GM21515 (cell line): ENCODE data around the gene TMEM220.
"Not testable (repeated sequence)": the region's sequence is repeated elsewhere in the genome, so short reads cannot be mapped to it uniquely, and the experiment has no call there.

Experiments
- ATAC-seq: cut with Tn5 transposase; IDR thresholded peaks from one replicate; pipeline ENCODE4 v1.9.1; 2021; ENCODE audit not compliant: unreplicated experiment

The TMEM220 gene

DNA sequence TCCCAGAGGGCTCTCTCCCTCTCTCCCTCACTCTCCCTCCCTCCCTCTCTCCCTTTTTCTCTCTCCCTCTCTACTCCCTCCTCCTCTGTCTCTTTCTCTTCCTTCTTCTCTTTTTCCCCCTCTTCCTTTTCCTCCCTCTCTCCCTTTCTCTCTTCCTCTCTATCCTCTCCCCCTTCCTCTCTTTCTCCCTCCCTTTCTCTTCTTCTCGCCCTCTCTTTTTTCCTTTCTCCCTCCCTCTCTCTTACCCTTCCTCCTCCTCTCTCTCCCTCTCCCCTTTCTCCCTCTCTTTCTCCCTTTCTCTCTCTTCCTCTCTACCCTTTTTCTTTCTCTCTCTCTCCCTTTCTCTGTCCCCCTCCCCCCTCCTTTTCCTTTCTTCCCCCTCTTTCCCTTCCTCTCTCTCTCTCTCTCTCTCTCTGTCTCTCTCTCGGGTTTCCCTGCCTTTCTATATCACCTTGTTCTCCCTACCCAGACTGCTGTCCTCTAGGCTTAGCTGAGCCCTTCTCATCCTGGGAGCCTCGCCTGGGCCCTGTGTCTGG, 25.8 kb upstream of the TMEM220 start:
- ATAC-seq, result no peak

DNA sequence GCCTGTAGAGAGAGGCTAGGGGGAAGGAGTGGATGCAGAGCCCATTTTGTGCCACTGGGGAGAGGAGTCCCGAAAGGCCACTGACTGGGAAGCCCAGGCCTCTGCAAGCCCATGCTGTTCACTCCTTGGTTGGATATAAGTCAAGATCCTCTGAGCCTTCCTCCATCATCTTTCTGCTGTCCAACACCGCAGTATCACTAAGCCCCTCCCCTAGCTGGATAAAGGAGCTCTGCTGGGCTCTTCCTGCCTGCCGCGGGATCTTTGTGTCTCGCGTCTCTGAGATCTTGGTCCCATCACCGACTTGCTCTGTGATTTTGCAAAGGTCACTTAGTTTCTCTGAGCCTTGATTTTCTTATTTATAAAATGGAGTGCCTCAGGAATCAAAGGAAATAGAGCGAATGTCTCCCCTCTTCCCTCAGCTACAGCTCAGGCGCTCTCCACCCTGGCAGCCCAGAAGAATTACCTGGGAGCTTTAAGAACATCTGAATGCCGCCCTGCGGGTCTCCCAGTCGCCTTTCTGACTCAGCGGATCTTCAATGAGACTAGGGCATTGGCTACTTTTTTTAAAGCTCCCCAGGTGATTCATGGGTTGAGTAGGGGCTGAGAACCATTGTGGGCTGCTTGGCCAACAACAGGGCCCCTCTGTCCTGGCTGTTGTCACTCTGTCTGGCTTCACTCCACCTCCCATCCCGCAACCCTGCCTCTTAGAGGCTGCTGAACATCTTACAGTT, 25.2 kb upstream of the TMEM220 start:
- no peak for ATAC-seq

DNA sequence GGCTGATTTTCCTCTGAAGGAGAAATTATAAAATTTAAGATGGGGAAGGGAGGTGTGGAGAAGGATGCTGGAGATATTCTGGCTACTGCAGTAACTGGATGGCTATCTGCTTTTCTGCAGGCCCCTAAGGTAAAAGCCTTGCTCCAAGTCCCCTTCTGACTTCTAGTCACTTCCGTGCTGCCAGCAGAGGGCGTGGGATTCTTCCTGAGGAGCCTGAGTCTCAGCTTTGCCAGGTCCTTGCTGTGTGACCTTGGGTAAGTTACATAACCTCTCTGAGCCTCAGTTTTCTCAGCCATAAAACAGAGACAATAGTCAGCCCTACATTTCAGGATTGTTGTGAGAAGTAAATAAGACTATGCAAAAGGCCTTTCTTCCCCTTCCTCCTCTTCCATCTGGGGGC, 24.3 kb upstream of the TMEM220 start:
- no peak for ATAC-seq

DNA sequence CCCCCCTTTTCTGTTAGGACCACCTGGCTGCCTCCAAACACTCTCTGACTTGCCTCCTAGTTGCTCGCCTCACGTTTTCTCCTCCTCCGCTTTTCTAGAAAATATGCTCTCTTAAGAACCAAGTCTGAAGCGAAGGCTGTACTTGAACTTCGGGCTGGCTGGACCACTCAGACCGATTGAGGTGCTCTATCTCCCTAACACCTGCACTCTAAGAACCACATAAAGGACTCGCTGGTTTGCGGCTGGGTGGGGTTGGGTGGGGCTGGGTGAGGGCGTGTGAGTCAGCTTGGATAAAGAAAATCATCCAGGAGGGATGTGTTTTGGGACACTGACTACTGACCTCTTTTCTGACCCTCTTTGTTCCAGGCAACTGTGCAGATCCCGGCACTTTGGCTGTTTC, 22.9 kb upstream of the TMEM220 start:
- no peak for ATAC-seq

DNA sequence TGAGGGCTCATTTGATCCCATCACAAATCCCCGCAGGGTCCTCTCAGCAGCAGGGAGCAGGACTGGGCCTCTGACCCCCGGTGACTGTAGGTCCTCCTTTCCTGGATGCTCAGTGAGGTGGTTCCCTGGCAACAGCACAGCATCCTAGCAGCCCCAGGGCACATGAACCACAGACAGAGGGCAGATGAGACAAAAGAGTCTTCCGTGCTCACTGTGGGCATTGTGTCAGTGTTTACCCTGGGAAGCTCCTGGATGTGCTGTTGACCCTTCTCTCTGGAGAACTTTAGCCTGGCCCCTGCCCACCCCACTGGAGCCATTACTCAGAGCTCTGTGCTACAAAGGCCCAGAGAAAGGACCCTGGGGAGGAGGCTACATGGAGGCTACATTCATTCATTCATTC, 21.7 kb upstream of the TMEM220 start:
- ATAC-seq, result no peak

DNA sequence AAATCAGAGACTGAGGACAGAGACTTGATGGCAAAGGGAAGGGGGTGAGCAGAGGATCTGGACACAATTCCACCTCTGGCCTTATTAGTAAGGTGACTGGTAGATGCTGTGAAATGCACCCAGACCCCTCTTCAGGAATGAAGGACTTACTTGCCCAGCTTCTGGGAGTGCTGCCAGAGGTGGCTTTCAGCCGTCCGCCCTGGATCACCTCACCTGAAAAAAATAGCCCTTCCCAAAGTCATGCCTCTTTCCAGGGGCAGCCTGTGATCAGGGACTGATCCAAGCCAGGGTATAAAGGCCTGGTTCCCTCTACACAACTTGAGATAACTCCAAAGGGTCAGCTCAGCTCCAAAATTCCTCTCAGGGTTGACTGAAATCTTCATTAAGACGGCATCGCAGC, 20.4 kb upstream of the TMEM220 start:
- ATAC-seq, result no peak

DNA sequence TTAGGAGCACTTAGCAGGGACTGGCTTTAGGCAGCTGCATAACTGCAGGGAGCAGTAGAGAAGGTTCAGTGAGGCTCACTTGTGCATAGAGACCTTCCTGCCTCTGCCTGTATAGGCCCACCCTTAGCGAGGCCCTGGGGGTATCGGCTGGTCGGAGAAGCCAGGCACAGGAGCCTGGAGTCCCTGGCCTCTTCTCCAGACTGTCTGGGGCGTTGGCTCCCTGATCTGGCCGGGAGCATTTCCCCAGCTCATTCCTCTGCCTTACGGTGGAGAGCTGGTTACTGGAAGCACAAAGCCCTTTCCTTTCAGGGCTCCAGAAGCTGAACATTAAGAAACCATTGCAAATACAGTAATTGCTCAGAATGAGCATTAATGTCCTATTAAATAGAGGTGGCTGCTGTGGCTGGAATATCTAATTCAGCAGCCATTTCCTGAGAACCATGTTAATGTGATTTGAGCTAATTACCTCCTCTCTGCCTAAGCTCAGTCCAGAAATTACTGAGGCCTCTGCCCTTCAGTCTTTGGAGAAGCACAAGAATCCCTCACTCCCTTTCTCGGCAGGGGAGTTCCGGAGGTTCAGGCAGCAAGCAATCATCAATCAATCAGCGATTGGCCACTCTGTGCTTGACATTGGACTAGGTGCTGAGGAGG, 18.8 kb upstream of the TMEM220 start:
- no peak for ATAC-seq

DNA sequence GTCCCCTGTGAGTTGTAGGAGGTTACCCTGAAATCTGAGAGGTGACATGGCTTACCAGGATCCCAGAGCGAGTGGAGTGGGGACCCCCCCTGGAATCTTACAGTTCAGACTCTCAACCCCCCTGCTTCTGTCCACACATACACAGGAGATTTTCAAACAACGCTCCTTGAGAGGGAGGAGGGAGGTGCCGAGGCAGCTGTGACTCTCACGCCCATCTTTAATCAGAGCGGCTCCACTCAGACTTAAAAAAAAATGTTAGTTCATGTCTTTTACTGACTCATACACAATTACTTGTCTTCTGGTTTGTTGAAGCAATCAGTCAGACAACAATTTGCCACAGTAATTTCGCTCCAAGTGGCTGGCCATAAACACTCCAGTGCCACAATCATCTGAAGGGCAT, 15.4 kb upstream of the TMEM220 start:
- ATAC-seq, result no peak

DNA sequence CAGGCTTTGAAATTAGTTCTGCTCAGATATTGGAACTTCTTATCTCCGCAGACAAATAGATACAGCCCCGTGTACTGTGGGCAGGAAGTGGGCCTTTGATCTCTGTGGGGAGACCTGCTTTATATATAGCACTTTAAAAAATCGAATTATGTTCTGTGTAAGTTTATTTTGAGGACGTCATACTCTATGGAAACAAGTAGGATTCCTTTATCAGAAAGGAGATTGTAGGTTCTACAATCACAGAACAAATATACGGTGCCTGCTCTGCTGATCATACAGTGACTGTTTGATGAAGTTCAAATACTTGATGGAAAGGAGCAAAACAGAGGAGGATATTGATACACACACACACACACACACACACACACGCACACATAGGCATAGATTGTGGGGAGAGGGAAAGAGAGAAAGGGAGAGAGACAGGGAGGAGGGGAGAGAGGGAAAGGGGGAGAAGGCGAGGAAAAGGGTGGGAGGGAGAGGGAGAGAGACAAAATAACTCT, 14.7 kb upstream of the TMEM220 start:
- ATAC-seq, result no peak

DNA sequence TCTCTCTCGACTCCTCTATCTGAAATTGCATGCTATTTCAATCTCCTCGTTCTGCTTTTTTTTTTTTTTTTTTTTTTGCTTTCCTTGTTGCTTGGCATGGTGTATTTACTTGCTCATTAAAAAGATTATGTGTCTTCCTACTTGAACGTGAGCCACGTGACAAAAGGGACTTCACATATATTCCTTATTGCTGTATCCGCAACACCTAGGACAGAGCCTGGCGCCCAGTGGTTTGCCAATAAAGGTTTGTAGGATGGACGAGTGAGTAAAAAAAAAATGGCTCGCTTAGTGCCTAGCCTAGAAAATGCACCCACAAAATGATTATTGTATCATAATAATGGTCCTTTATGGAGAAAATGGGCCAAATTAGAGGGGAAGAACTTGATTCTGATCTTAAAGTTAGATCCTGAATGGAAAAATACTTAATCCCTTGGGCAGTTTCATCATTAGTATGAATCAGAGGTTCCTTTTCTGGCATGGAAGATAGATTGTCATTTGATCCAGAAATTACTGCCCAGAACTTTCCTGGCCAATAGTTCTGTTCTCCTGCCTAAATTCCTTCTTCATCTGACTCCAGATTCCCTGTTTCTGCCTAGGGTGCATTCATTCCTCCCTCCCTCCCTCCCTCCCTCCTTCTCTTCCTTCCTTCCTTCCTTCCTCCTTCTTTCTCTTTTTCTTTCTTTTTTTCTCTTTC, 13.6 kb upstream of the TMEM220 start:
- no peak for ATAC-seq

DNA sequence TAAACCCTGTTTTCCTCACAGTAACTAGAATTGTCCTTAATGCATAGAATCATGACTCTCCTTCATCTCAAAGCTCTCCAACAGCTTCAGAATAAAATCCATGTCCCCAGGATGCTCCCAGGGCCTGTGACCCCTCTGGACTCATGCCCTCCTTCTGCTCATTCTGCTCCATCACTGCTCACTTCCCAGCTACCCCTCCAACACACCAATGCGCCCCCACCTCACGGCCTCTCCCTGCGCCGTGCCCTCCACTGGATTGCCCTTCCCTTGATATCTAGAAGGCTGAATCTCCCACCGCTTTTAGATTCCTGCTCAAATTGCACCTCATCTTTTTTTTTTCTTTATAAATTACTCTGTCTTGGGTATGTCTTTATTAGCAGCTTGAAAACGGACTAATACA, 12.6 kb upstream of the TMEM220 start:
- ATAC-seq, result no peak

DNA sequence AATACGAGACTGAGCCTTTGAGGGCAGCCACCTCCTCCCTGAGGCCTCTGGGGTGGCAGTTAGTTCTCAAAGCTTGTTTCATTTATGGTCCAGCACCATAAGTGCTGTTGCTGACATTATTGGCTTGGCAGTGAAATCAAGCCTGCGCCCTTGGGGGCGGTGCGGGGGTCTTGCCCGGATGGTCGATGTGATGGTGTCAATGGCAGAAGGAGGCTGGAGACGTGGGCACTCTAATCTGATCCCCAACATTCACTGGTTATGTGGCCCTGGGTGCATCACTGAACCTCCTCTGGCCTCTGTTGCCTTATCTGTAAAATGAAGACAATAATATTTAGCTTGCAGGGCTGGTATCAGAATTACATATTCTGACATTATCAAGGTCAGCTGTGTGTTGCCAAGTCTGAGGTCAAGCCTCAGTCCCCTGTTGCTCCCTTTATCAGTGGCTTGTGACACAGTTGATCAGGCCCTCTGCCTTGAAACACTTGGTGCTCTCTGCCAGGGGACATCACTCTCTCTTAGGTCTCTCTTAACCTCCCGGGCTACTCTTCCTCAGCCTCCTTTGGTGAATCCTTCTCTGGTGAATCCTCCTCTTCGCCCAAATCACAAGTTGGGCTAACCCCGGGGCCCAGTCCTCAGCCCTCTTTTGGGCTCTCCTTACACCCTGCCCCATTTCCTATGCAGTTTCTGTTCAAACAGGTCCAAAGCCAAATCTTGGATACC, 11.8 kb upstream of the TMEM220 start:
- no peak for ATAC-seq

DNA sequence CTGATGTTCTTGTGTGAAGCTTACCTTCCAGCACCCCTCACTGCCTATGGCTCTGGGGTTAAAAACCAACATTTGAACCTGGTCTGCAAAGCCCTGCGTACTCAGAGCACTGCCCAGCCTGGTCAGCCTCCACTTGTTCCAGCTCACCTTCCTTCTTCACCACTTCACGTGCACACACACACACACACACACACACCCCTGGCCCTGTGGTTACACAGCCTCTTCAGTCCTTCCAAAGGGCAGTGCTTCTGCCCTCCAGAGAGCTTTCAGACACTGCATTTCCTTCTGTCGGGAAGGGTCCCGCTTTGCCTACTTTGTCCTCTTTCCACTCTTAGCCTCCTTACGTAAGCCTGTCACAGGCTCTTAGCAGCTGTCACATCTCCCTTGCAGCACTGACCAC, 9.6 kb upstream of the TMEM220 start:
- no peak for ATAC-seq

DNA sequence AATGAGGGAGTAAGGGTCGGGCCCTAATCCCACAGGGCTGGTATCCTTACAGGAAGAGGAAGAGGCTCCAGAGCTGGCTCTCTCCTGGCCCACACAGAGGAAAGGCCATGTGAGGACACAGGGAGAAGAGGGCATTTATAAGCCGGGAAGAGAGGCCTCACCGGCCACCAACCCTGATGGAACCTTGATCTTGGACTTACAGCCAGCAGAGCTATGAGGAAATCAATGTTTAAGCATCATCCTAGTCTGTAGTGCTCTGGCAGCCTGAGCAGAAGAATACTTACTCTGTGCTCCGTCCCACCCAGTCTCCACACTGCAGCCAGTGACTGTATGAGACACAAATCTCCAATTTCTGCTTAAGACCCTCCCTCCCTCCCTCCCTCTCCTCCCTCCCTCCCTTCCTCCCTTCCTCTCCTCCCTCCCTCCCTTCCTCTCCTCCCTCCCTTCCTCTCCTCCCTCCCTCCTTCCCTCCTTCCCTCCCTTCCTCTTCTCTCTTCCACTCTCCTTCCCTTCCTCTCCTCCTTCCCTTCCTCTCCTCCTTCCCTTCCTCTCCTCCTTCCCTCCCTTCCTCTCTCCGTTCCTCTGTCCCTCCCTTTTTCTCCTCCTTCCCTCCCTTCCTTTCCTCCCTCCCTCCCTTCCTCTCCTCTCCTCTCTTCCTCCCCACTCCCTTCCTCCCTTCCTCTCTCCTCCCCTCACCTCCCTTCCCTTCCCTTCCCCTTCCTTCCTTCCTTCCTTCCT, 8.9 kb upstream of the TMEM220 start:
- no peak for ATAC-seq

DNA sequence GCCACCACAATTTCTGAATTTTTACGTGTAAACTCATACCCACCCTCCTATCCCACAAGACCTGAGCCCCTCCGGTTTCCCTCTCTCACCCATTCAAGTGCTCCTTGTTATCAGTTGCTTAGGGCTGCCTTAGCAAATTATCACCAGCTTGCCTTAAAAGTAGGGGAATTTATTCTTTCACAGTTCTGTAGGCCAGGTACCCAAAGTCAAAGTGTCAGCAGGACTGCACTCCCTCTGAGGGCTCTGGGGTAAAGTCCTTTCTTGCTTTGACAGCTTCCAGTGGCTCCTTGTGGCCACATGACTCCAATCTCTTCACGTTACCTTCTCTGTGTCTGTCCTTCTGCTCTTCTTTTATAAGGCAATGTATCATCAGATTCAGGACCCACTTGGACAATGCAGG, 7.9 kb upstream of the TMEM220 start:
- no peak for ATAC-seq

DNA sequence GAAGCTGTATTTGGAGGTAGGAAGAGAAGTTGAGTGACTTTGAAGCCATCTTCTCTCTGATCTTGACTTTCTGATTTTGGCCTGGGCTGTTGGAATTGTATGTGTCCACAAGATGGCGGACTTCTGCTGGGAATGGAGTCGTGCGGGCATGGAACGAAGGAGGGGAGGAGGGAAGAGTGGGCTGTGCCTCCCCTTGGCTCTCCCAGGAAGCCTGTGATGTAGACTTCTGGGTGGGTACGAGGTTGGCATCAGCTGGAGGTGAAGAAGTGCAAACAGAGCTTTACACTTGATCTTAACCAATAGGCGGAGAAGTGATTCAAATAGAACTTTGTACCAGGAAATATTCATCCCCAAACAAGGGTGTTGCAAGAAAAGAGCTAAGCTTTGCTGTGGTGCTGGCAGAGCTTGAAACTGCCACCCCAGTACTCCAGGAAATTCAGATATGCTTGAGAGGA, 7.4 kb upstream of the TMEM220 start:
- ATAC-seq, result no peak

DNA sequence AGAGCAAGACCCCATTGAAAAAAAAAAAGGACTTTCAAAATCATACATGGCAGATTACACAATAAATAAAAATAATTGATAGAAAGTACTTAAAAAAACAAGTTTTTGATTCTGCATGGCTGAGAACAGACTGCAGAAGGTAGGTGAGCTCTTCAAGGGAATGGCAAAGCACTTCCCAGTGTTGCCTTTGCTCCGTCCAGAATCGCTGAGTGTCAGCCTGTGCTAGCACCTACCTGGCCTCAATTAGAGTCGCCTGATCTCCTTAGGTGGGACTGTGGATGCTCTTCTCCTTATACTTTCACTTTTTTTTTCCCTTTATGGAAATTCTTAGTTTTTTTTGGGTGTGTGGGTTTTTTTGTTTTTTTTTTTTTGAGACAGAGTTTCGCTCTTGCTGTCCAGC, 6.0 kb upstream of the TMEM220 start:
- ATAC-seq, result no peak

DNA sequence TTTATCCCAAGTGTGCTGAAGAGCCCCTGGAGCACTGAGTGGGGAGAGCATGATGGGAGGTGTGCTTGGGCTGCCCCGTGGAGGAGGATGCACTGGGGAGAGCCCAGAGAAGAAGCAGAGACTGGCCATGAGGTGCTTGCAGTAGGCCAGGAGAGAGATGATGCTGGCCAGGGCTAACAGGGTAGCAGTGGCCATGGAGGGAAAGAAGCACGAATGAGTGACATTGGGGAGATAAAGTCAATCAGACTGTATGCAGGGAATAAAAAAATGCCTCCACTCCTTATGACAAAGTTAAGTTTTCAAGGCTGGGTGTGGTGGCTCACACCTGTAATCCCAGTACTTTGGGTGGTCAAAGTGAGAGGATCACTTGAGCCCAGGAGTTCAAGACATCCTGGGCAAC, 5.4 kb upstream of the TMEM220 start:
- ATAC-seq, result no peak

DNA sequence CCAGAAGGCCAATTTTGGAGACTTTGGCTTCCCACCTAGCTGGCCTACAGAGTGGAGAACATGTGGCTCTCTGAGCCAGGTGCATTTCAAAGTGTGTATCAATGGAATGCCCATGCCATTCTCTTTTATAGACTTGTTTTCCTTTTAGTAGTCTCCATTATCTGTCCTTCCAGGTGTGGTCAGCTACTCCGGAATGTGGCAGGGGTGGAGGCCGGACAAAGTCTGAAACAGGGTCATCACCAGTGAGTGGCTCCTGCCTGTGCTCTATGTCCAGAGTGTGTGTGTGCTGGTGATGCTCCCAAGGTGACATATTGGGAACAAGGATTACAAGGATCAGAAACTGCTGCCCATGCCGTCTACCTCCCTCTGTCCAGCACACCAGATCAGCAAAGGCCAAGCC, 3.8 kb upstream of the TMEM220 start:
- ATAC-seq, result no peak

DNA sequence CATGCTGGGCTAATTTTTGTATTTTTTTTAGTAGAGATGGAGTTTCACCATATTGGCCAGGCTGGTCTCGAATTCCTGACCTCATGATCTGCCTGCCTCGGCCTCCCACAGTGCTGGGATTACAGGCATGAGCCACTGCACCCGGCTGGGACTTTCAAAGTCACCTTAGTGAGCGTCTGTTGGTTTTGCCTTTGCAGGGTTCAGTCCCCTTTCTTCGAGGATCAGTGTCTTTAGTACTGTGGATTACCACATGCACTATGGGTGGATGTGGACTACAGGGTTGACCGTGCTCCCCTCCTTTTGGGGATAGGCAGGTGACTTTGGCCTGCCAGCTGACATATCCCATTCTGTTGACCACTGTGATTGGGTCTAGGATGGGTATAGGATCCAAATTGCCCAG, 2.3 kb upstream of the TMEM220 start:
- not testable (repeated sequence) for ATAC-seq
